Ectodermal cell (in vitro differentiated cells): ENCODE results near the gene SREBF1.

ENCODE experiments used
- H3K27ac ChIP-seq: 2 replicates; pipeline ENCODE4 v1.7.0; 2013; ENCODE audit warnings: mild to moderate bottlenecking, low read depth, low read length; ENCODE audit not compliant: insufficient read depth, poor library complexity, severe bottlenecking
- H3K27me3 ChIP-seq: 2 replicates; pipeline ENCODE4 v1.7.0; 2013; ENCODE audit warnings: mild to moderate bottlenecking, low read length; ENCODE audit not compliant: insufficient read depth, control insufficient read depth, poor library complexity, severe bottlenecking
- H3K36me3 ChIP-seq: one replicate; pipeline ENCODE4 v1.7.0; 2013; ENCODE audit warnings: low read length; ENCODE audit not compliant: control insufficient read depth, insufficient read depth
- H3K4me1 ChIP-seq: one replicate; pipeline ENCODE4 v1.7.0; 2013; ENCODE audit warnings: low read length; ENCODE audit not compliant: control insufficient read depth, insufficient read depth
- H3K4me3 ChIP-seq: 2 replicates; pipeline ENCODE4 v1.7.0; 2013; ENCODE audit warnings: low read depth, low read length, control low read depth; ENCODE audit not compliant: insufficient read depth
- H3K9me3 ChIP-seq: 2 replicates; pipeline ENCODE4 v1.7.0; 2013; ENCODE audit warnings: mild to moderate bottlenecking, low read length, moderate library complexity; ENCODE audit not compliant: control insufficient read depth
- WGBS, 2 experiments: methylation state at CpG; one replicate each; pipeline ENCODE4 v1.1.7; 2013; ENCODE audit warnings: missing lambda C conversion rate in 2 of 2; 5-methylcytosine and 5-hydroxymethylcytosine counted together

SREBF1 gene

GRCh38 chr17:17859909-17860765 is 23.4 kb upstream of the SREBF1 start:
- WGBS, 2 experiments = 49 to 50% methylated on average over 9 of the region's 9 CpGs
- Histone ChIP-seq H3K27ac (no peak overlapping the region), H3K9me3 (no peaks in the 10 kb centered on the region), H3K27me3 (no peaks in the 10 kb centered on the region), H3K36me3 (no peaks in the 10 kb centered on the region), H3K4me1 (peaks cover 8% of the 10 kb centered on the region), H3K4me3 (no peak overlapping the region)

DNA sequence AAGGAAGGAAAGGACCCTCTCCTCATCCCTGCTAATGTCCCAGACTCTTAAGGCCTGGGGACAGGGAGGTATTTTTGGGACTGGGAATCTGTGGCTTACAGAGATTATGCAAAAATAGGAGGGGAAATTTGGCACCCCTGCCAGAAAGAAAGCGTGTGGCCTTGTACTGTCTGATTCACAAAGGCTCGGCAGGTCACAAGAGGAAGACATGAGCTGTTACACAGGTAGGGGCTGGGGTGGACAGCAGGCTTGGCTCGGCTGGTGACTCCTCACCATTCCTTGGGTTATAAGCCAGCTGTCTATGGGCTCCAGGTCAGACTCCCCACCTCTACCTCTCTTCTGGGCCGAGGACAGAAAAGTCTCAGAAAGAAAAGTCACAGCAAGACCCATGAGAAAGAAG is 20.7 kb upstream of the SREBF1 start:
- Histone ChIP-seq H3K27ac (no peak overlapping the region), H3K9me3 (no peaks in the 10 kb centered on the region)
- WGBS, 2 experiments = 77 to 79% methylated on average over 4 of the region's 4 CpGs

GRCh38 chr17:17856386-17856785 is 19.6 kb upstream of the SREBF1 start:
- no peak overlapping the region for H3K4me3 ChIP-seq
- no peaks in the 10 kb centered on the region for H3K9me3 ChIP-seq
- H3K4me1 ChIP-seq = peaks cover 18% of the 10 kb centered on the region
- H3K27me3 ChIP-seq = no peaks in the 10 kb centered on the region
- no peaks in the 10 kb centered on the region for H3K36me3 ChIP-seq
- WGBS, 2 experiments = 92 to 95% methylated on average over 2 of the region's 2 CpGs
- no peak overlapping the region for H3K27ac ChIP-seq

More for the DNA sequence above, 20.7 kb upstream of the SREBF1 start:
- Histone ChIP-seq H3K4me1 (peaks cover 14% of the 10 kb centered on the region), H3K4me3 (no peak overlapping the region), H3K36me3 (no peaks in the 10 kb centered on the region), H3K27me3 (no peaks in the 10 kb centered on the region)

- H3K4me3 ChIP-seq = no peak overlapping the region
- no peaks in the 10 kb centered on the region for H3K36me3 ChIP-seq
- WGBS, 2 experiments = 85 to 92% methylated on average over 3 of the region's 3 CpGs
- peaks cover 22% of the 10 kb centered on the region for H3K4me1 ChIP-seq
- H3K27me3 ChIP-seq = no peaks in the 10 kb centered on the region
- no peak overlapping the region for H3K27ac ChIP-seq
- H3K9me3 ChIP-seq = no peaks in the 10 kb centered on the region
Measured at GRCh38 chr17:17855976-17856375, 19.2 kb upstream of the SREBF1 start.

DNA sequence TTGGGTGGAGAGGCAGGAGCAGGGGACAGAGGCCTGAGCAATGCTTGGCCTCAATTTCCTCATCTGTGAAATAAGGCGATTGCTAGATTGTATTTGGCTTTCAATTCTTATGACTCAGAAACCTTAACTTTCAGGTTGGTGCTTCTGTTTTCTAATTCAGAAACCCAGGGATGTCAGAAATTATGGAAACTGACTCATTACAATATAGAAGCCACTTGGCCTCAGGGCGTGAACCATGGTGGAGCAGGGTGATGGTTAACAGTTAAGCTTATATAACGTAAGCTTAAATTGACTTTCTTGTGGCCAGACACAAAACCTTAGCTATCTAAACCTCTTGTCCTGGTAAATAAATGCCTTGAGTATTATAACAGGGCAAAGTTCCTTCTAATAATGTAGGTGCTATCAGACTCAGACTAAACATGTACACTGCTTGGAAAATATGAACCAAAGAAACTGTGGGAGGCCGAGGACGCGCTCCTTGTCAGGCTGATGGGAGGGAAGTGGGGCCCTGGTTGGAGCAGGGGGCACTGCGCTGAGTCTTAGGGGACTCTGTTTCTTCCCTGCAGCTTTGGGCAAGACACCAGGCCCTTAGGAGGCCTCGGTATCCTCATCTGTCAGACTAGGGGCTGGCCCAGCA is 17.1 kb upstream of the SREBF1 start:
- Histone ChIP-seq H3K27ac (no peak overlapping the region), H3K36me3 (no peaks in the 10 kb centered on the region), H3K4me3 (no peak overlapping the region), H3K9me3 (no peaks in the 10 kb centered on the region), H3K27me3 (no peaks in the 10 kb centered on the region), H3K4me1 (peaks cover 43% of the 10 kb centered on the region)
- 96 to 97% methylated on average over 8 of the region's 8 CpGs for WGBS, 2 experiments

GRCh38 chr17:17852930-17853329 is 16.1 kb upstream of the SREBF1 start:
- H3K36me3 ChIP-seq = no peaks in the 10 kb centered on the region
- H3K27me3 ChIP-seq = no peaks in the 10 kb centered on the region
- peaks cover 52% of the 10 kb centered on the region for H3K4me1 ChIP-seq
- no peak overlapping the region for H3K27ac ChIP-seq
- no peaks in the 10 kb centered on the region for H3K9me3 ChIP-seq
- H3K4me3 ChIP-seq = no peak overlapping the region
- WGBS, 2 experiments = 95 to 96% methylated on average over 3 of the region's 3 CpGs

DNA sequence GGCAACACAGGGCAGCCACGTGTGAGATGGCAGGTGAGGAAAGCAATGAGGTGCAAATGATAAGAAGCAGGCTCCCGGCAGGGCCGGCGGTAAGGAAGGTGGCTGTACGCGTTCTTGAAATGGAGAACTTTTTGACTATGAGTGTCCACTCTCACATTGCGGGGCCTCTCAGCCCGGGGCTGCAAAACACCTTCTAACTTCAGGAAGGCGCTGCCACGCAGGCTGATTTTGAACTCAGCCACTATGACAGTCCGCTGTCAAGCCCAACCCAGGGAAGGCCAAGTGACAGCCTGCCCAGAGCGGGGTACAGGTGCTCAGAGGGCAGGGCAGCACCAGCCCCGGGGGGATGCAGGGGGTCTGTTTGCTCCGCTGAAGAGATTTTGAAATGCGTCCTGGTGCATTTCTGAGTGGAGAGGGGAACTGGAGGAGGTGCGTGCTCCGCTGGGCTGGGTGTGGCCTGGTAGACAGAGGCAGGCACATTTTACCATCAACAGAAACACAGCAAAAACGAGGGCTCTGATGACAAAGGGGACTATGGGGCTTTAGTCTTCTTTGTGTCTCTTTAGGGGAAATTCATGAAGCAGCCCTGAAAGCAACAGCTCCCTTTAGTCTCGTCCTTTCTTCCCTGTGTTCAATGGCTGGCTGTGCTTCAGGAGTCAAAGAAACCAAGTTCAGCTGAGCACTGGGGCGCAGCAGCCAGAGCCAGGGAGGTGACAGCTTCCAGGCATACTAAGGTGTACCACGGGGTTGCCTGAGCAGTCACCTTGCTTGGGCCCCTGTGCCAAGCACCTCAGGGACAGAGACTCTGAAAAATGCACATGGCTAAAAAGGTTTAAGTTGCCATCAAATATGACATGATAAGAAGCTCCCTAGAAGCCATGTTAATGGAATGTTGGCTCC is 14.6 kb upstream of the SREBF1 start:
- Histone ChIP-seq H3K27me3 (no peaks in the 10 kb centered on the region), H3K36me3 (no peaks in the 10 kb centered on the region), H3K9me3 (no peaks in the 10 kb centered on the region), H3K4me1 (peaks cover 56% of the 10 kb centered on the region), H3K4me3 (no peak overlapping the region), H3K27ac (no peak overlapping the region)
- WGBS, 2 experiments = 79 to 80% methylated on average over 19 to 21 of the region's 21 CpGs

DNA sequence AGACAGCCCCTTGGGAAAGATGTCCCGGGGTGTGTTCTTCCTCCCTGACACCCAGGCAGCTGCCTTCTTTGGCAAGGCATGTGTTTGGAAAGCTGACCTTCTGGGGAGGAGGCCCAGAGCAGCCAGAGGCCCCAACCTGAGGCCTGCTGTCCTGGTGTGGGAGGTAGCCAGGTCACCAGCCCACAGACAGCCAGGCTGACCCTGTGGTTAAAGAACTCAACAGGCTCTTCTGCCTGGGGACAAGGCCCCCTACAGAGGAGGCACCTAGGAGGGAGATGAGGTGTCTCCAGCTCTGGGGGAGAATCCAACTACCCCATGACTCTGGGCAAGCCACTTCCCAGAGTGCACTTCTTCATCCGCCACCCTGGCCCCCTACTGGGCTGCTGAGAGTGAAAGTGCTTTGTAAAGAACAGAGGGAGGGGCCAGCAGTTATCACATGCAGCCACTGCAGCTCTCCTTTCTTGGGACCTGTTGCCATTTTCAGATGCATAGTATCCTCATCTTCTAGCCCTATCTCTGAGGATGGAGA is 13.1 kb upstream of the SREBF1 start:
- Histone ChIP-seq H3K27me3 (no peaks in the 10 kb centered on the region), H3K36me3 (no peaks in the 10 kb centered on the region), H3K27ac (no peak overlapping the region), H3K9me3 (no peaks in the 10 kb centered on the region), H3K4me3 (no peak overlapping the region), H3K4me1 (peaks cover 50% of the 10 kb centered on the region)
- WGBS, 2 experiments = 74 to 79% methylated on average over 2 of the region's 2 CpGs

DNA sequence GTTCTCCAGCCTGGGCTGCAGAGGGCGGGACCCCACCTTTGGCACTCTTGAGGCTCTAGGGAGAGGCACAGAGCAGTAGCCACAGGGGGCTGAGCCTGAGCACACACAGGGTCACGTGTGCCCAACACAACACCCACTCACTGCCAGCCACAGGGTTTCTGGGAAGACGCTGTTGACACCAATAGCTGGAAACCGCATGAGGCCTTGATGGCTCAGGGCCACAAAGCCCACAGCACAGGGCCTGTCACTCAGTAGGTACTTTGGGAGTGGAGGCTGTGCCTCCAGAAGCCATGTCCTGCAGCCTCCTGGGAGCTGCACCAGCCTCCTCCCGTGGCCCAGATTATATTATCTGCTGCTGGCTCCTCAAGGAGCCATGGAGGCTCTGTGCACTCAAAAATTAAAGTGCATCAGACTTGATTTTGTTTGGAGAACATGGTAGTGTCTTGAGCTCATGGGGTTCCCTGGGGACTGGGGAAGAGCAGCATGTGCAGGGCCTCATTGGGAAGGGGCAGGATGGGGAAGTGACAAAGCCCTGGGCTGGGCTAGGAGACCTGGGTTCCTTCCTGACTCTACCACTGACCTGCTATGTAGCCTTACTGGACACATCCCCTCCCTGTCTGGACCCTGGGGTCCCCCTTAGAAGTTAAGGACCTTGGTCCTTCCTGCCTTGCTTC is 12.5 kb upstream of the SREBF1 start:
- Histone ChIP-seq H3K27me3 (no peaks in the 10 kb centered on the region), H3K27ac (no peak overlapping the region), H3K4me1 (peaks cover 47% of the 10 kb centered on the region), H3K36me3 (no peaks in the 10 kb centered on the region), H3K9me3 (no peaks in the 10 kb centered on the region), H3K4me3 (no peak overlapping the region)
- WGBS, 2 experiments = 73 to 75% methylated on average over 5 of the region's 5 CpGs
